GM18502 (cell line): Measurements from ENCODE around the gene NTRK2.
A peak's percentile ranks its signal among the peaks of the same experiment; 100 is the strongest.

Source experiments
- ATAC-seq: cut with Tn5 transposase; IDR thresholded peaks from one replicate; pipeline ENCODE4 v1.9.1; 2021; ENCODE audit warnings: mild to moderate bottlenecking; ENCODE audit not compliant: unreplicated experiment, poor library complexity

NTRK2 gene

DNA sequence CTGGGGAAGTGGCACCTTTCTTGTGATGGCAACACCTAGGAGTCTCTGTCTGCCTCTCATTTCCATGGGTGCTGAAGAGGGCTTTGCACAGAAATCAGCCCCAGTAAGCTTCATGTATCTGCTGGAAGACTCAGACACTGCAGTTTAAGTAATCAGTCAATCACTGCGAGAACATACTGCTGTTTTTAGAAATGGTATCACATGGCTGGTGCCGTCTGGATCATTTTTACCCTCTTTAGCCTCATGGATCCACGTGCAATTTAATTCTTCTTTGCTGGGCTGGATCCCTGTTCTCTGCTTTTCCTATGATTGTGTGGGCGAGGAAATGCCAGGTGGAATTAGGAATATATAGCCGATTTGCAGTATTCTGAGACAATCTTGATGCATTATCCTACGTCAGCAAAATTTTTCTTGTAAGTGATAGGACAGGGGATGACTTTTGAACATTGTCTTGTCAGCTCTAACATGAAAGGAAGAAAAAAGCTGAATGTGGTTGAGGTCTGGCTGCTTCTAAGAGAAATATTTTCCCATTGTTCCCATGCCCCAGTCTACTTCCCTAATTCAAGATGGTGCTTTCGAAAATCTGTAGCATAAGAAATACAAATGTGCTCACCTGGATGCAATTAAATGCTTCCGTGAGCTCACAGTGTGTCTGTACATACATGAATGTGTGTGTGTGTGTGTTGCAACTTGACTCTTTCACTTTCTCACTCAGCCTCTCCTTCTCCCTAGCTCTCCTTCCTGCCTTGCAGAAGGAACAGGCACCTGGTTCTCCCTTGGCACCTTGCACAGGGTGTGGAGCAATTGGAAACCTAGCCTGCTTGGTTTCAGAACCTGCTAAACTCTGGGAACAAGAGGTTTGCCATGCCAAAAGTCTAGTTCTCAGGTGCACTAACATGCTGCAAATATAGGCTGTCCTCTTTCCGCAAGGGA lies 281.6 kb downstream of the NTRK2 start:
- ATAC-seq = no peak

DNA sequence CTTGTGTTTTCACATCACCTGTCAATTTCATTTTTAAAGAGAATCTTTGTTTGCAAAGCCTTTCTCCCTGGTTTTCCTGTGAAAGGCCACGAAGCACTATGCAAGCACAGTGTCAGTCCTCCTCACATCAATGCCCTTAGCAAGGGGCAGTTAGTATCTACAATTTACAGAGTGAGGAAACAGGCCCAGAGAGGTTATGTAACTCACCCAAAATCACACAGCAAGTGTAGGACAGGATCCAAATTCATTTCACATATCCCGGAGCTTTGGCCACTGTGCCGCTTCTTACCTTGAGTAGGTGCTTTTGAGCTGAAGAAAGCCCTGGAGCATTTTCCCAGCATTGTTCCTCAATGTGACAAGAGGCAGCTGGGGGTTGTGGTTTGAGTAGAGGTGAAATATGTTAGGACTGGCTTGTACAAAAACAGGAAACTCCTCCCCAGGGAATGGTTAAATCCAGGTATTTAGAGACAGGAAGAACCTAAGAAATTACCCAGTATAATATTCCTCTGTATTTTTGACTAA lies 283.8 kb downstream of the NTRK2 start:
- no peak for ATAC-seq

DNA sequence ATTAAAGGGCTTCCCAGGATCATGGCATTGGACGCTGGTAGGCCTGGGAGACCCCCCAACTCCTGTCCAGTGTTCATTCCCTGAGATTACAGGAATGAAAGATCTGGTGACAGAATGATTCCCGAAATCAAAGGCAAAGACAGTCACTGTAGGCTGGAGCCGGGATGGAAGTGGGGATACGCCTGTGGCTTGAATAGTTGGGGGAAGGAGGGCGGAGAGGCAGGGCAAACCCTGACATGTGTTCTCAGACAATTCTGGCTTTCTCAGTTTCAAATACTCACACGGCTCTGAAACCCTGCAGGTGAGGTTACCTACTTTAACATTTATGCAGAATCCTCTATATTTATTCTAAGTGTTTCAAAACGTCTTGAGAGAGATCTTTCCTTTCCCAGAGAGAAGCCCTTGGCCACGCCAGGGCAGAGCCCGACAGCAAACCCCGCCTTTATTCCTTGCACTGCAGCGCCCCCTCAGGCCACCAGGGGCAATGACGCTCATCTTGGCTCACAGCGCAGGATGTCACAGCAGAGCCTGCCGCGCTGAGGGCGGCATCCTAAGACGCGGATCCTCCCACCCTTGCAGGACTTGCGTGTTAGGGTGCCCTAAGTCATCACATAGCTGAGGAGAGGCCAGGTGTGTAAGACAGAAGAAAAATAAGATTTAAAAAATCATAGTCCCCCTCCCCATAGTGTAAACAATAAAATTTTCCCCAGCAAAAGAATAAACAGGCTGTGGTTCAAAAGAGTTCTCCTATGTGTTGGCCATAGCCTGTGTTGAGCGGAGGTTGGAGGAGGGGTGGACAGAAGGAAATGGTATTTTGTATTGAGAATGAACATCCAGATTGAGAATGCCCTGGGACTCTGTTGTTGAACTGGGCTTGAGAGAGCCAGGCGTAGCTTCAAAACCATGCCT lies 284.5 kb downstream of the NTRK2 start:
- peak; percentile 98 for ATAC-seq

DNA sequence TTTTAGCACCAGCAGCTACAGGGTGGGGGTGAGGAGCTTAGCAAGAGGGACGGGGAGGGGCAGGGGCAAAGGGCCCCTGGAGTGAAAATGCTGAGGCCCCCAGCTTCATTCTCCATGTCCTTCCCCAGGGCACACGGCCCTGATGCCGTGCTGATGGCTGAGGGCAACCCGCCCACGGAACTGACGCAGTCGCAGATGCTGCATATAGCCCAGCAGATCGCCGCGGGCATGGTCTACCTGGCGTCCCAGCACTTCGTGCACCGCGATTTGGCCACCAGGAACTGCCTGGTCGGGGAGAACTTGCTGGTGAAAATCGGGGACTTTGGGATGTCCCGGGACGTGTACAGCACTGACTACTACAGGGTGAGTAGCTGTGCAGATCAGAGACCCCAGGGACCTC lies 285.6 kb downstream of the NTRK2 start:
- ATAC-seq = no peak

DNA sequence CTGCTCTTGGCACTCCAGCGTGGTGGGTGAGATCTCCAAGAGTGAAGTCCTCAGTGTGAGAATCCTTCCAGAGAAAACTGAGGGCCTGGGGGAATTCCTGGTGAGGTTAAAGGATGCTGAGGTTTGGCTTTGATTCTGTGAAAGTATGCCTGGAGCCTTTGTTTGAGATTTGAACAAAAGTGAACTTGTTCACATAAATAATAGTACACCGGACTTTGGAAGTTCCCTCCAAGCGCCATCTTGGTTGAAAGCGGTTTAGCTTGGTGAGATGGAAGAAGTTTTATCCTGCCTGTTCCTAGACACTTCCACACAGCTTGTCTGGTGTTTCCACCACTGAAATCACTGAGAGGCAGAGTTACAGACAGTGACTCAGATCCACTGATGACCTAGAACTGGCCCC lies 286.4 kb downstream of the NTRK2 start:
- ATAC-seq = no peak

DNA sequence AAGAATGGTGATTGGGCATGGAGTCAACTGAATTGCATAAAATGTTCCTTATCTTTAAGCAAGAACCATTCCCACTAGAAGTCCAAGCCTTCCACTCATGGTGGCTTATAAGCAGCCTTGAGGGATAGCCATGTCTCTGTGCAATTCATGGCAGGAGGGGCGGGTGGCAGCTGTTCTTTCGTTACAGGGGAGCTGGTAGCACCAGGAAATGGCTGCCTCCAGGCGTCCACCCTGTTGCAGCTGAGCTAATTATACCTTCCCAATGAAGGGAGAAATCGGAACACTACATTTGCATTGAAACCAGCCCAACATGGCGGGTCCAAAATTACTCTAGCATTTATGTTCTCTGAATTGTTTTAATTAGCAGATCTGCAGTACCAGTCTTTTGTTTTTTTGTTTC lies 289.8 kb downstream of the NTRK2 start:
- no peak for ATAC-seq

DNA sequence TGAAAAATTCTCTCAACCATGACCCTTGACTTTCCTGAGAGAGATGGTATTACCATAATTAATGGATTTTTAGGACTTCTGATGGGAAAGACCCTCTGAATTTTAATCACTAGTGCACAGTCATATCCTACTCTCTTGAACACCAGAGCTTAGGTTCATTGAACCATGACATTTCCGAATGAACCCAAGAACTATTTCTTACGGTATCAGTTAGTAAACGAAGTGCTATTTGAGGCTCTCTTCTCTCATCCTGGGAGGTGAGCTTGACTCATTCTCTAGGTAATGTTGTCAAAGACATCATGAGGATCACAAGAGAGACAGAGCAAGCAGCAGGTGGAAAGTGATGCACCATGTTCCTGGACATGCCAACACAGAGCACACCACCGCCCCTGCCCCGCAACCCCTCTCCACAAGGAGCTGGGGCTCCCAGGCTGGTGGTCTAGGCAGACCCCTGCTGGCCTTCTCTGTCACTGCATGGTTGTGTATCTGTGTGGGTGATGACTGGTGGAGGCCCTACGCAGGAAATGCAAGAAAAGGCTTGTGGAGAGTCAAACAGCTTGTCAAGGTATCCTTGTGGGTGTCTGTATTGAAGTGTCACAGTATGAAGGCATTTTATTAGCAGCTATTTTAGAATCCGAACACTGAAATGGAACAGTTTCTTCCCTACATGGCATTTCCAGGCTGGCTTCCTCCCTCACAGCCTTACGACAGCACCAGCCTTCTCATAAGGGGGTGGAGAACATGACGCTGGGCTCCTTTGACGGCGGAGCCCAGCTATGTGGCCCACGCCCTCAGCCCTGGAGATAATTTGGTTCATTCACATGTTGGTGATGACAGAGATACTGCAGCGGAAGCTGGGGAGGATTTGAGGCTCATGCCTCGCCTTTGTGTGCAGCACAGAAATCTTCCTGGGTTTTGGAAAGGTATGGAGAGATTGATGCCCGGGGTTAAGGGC lies 297.6 kb downstream of the NTRK2 start:
- no peak for ATAC-seq

DNA sequence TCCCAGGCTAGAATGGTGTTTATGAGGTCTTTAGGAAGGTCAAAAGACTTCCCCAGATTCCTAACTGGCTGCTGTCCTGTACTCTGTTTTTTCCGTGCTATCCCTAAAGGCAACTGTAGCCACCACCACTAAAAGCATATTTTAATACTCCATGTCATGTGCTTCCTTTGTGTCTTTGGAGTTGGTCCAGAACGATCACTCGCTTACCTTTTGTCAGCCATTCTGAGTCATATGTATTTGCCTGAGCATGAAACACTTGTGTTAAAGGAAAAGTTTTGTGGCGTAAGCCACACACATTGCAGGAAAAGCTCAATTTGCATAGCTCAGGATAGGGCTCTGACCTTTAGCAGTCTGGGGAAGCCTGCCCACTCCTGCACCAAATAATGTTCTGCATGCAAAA lies 299.6 kb downstream of the NTRK2 start:
- ATAC-seq = no peak

DNA sequence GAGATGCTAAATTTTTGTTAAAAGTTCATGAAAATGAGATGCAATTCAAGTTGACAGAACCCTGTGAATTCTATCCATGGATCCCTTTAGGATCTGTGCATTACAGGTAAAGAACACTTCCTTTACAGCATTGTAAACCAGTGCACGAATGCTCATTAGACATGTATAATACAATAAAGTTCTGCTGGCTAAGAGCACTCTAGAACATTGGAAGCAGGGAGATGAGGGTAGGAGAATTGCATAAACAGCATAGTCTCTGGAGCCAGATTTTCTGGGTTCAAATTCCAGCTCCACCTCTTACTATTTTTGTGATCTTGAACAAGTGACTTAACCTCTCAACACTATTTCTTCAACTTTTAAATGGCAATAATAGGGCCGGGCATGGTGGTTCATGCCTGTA lies 300.2 kb downstream of the NTRK2 start:
- ATAC-seq = no peak

DNA sequence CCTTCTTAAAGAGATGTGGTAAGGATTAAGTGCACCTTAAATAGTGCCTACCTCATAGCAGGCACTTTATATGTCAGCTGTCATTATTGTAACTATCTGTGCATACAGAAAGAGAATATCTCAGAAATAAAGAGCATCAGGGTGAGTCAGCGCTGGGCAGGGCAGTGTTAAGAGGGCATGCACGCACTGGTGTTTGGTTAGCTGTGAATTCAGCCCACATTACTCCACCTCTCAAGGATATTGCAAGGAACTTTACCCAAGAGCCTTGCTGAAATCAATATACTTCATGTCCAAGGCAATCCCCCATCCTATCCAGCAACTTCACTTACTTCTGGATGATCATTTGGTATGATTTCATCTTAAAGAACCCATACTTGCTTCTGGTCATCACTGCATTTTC lies 300.9 kb downstream of the NTRK2 start:
- no peak for ATAC-seq

DNA sequence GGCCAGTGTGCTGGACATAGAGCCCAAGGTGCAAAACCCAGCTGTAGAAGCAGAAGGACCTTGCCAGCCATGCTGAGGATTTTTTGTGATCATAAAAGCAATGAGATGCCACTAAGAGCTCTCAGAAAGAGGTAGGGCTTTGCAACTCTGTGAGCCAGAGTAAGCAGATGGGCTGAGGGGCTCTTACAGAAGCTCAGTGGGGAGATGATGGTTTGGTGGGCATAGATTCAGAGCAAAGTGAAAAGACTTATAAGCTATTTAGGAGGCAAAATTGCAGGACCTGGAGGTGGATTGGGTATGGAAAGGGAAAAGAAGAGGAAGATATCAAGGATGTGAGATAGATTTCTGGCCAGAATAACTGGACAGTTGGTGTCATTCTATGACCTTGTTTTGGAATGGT lies 302.0 kb downstream of the NTRK2 start:
- no peak for ATAC-seq

DNA sequence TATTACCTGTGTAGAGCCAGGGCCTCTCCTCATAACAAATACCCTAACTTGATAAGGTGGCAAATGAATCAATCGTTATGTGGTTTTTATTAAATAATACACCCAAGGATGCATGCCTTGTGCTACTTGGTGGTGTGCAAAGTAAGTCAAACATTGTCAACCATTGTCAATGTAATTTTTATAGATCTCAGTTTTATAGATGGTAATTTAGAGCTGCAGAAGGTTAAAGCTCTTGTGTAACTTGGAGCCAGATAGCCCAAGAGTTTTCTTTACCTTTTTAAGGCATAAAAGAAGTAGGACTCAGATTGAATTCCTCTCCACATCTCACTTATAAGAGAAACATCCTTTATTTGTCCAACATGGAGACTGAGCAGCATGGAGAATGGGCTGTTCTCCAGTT lies 304.7 kb downstream of the NTRK2 start:
- ATAC-seq = no peak

DNA sequence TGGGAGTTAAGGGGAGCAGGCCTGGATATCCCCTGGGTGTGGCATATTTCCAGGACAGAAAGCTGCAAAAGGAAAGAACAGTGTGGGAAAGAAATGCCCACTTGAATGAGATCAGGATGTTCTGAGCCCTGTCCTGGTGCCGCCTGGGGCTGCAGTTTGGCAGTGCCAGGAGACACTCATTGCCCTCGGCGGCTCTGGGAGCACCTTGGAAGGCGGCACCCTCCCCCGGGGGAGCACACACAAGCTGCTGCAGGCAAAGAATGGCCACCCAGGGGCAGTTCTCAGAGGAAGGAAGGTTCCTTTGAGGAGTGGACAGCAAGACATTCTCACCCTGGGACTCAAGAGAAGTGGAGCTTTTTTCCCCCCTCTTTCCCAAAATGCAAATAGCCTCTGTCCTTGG lies 305.3 kb downstream of the NTRK2 start:
- ATAC-seq = no peak

DNA sequence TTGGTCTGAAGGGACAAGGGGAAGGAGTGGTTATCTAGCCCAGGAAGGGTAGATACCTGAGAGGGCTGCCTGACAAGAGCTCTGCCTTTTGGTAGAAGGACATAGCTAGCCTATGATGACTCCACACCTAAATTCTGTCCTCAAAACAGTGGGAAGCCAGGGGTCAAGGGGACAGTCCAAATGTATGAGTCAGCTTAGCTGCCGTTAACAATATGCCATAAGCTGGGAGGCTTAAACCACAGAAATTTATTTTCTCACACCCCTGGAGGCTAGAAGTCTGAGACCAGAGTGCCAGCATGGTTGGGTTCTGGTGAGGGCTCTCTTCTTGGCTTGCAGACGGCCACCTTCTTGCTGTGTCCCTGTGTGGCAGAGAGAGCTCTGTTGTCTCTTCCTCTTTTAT lies 306.4 kb downstream of the NTRK2 start:
- no peak for ATAC-seq

DNA sequence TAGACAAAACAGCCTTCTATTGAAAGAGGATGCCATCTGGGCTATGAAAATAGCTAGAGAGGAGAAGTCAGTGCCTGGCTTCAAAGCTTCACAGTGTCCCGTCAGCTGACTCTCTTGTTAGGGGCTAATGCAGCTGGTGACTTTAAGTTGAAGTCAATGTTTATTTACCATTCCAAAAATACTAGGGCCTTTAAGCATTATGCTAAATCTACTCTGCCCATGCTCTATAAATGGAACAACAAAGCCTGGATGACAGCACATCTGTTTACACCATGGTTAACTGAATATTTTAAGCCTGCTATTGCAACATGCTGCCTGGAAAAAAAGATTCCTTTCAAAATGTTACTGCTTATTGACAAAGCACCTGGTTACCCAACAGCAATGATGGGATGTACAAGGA lies 309.1 kb downstream of the NTRK2 start:
- no peak for ATAC-seq

DNA sequence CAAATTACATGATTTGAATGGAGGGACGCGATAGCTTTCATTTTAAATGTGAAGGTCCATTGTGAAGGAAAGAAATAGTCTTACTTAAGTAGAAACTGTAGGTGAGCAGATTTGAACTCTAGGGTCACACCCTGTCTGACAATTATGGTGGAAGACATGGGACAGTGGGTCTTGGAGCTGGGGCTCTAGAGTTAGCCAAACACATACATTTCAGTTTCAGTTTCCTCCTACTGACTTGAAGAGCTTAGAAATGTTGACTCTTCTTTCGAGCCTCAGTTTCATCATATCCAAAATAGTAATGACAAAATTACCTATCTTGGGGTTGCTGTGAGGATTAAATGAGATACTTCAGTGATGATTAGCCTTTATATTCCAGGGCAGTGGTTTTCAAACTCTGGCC lies 314.2 kb downstream of the NTRK2 start:
- ATAC-seq = no peak

DNA sequence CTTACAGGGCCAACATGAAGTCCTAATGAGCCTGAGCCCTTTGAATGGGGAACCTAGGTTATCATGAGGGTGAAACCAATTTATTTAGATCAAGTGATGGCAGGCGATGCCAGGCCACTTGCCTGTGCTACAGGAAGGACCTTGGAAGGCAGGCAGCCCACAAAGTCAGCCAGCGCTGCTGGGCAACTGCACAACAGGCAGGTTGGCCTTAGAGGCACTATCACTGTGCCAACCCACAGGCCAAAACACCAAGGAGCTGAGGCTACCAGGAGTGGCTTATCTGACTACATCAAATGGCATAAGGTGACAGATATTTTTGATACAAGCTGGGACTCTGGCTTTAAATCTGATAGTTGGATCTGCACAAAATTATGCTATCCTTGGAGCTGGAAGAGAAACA lies 319.1 kb downstream of the NTRK2 start:
- ATAC-seq = no peak

DNA sequence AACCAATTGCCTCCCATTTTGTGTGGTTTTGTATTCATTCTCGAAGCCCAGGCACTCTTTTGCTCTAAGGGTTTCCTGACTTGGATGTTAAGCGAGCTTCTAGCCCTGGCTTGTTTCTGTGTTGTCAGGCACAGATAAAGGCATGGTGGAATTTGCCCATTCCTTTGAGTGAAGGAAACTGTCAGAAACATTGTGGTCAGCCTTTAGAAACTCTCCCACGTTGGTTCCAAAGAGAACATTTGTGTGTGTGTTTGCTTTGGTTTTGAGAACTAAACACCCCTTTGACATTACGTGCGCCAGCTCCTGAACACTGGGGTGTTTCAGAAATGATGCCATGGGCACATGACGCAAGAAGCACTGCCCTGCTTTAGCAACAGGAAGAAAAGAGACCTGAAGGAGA lies 320.9 kb downstream of the NTRK2 start:
- ATAC-seq = no peak

DNA sequence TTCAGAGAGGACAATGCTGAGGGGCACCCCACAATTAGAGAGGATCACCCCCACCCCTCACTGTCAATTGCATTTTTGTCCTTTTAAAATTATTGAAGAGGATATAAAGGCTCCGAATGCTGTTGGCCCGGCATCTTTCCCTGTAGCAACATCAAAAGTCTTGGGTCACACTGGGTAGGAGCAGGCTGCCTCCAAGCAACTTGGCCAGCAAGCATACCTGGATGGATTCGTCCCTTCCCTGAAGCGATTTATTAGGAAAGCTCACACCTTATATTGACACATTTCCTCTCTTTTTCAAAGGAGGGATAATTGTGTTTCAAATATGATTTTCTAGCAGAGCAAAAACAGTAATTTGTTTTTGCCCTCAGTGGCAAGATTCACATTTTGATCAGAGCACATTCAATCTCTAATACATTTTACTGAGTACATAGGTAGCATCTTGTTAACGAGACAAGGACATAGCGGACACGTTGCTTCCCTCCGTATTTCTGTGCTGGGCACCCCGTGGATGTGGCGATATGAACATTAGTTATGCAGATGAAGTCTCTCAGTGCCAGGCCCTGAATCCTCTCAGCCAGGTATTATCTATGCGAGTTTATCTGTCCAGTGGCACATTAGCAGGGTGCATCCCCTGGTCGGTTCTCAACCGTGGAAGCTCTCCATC lies 321.5 kb downstream of the NTRK2 start:
- ATAC-seq = no peak

DNA sequence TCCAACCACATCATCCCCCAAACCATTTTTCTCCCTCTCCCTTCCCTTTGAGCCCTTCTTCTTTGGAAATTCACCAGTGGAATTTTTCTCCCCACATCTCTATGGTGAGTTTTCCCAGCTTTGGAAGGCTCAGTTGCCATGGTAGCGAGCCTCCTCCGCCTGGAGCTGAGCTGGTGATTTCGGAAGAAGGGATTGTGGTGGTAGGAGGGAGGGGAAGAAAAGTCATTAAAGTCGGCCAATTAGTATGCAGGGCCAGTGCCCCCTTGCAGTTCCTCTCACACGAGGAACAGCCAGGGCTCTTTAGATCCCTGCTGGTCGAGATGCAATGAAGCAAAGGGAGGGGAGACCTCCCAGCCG lies 322.0 kb downstream of the NTRK2 start:
- ATAC-seq = no peak
